PFSK-1 (cell line): ENCODE data around the gene B4GALT2.

ENCODE experiments used
- POLR2AphosphoS5 ChIP-seq: IDR thresholded peaks from 2 replicates; pipeline ENCODE4 v1.6.1; 2012; ENCODE audit warnings: low read depth, mild to moderate bottlenecking, control low read depth, low read length, moderate library complexity
- SIN3A ChIP-seq: IDR thresholded peaks from 2 replicates; pipeline ENCODE4 v1.6.1; 2012; ENCODE audit warnings: mild to moderate bottlenecking, low read length, moderate library complexity, borderline replicate concordance; ENCODE audit not compliant: insufficient read depth
- TAF1 ChIP-seq: IDR thresholded peaks from 2 replicates; pipeline ENCODE4 v1.6.1; 2012; ENCODE audit warnings: low read length, control low read depth, borderline replicate concordance; ENCODE audit not compliant: insufficient read depth

GRCh38 chr1:44027320-44027719 lies 48.3 kb downstream of the B4GALT2 start:
- TF ChIP-seq TAF1 (no peak), SIN3A (no peak), POLR2AphosphoS5 (no peak)
